Mesenchymal stem cell (in vitro differentiated cells and primary cell): Measurements from ENCODE around the gene MSRB1.

Source experiments
- DNase-seq: peaks from one replicate; pipeline ENCODE4 v3.0.0-alpha.2; 2013
- H2AFZ ChIP-seq: one replicate; pipeline ENCODE4 v1.6.1; 2013; ENCODE audit warnings: low read depth, mild to moderate bottlenecking, control low read depth, inconsistent platforms, low read length, moderate library complexity
- H2AK5ac ChIP-seq: 2 replicates; pipeline ENCODE4 v1.6.1; 2013; ENCODE audit warnings: low read length, moderate library complexity, mild to moderate bottlenecking, inconsistent platforms; ENCODE audit not compliant: severe bottlenecking
- H2BK120ac ChIP-seq: one replicate; pipeline ENCODE4 v1.6.1; 2013; ENCODE audit warnings: low read depth, mild to moderate bottlenecking, inconsistent platforms, low read length, moderate library complexity
- H2BK12ac ChIP-seq, 2 experiments: one replicate each; pipeline ENCODE4 v1.6.1; 2013; ENCODE audit warnings: inconsistent platforms in 2 of 2, low read length in 2 of 2, mild to moderate bottlenecking in 2 of 2, moderate library complexity in 2 of 2, control low read depth in 1 of 2
- H2BK15ac ChIP-seq: one replicate; pipeline ENCODE4 v1.6.1; 2013; ENCODE audit warnings: mild to moderate bottlenecking, low read depth, inconsistent platforms; ENCODE audit not compliant: poor library complexity, severe bottlenecking
- H2BK5ac ChIP-seq: 2 replicates; pipeline ENCODE4 v1.6.1; 2013; ENCODE audit warnings: low read depth, mild to moderate bottlenecking, low read length, control low read depth, inconsistent platforms; ENCODE audit not compliant: poor library complexity, severe bottlenecking
- H3K14ac ChIP-seq, 2 experiments: one replicate each; pipeline ENCODE4 v1.6.1; 2013; ENCODE audit warnings: inconsistent platforms in 2 of 2, low read length in 2 of 2, control low read depth in 1 of 2, mild to moderate bottlenecking in 1 of 2, moderate library complexity in 1 of 2
- H3K18ac ChIP-seq, 2 experiments: one replicate each; pipeline ENCODE4 v1.6.1; 2013; ENCODE audit warnings: inconsistent platforms in 2 of 2, low read length in 2 of 2, control low read depth in 1 of 2, low read depth in 1 of 2, mild to moderate bottlenecking in 1 of 2
- H3K23ac ChIP-seq, 2 experiments: one replicate each; pipeline ENCODE4 v1.6.1; 2013; ENCODE audit warnings: inconsistent platforms in 2 of 2, low read length in 2 of 2, mild to moderate bottlenecking in 2 of 2, moderate library complexity in 2 of 2, control low read depth in 1 of 2
- H3K27ac ChIP-seq: 2 replicates; pipeline ENCODE4 v1.5.1; 2013; ENCODE audit warnings: mild to moderate bottlenecking, moderate library complexity, low read length, control low read depth, inconsistent platforms; ENCODE audit not compliant: poor library complexity, severe bottlenecking
- H3K27me3 ChIP-seq, 2 experiments: 2 replicates each; pipeline versions ENCODE4 v1.6.1 to v1.7.0; 2013; ENCODE audit warnings: low read length in 2 of 2, mild to moderate bottlenecking in 2 of 2, moderate library complexity in 2 of 2, control low read depth in 1 of 2, inconsistent platforms in 1 of 2; ENCODE audit not compliant: control insufficient read depth in 1 of 2, insufficient read depth in 1 of 2
- H3K36me3 ChIP-seq, 2 experiments: 2 replicates each; pipeline versions ENCODE4 v1.6.1 to v1.7.0; 2013; ENCODE audit warnings: low read length in 2 of 2, control low read depth in 1 of 2, inconsistent platforms in 1 of 2, low read depth in 1 of 2, mild to moderate bottlenecking in 1 of 2; ENCODE audit not compliant: insufficient read depth in 2 of 2, control insufficient read depth in 1 of 2
- H3K4ac ChIP-seq, 2 experiments: one replicate each; pipeline ENCODE4 v1.6.1; 2013; ENCODE audit warnings: inconsistent platforms in 2 of 2, low read length in 2 of 2, mild to moderate bottlenecking in 2 of 2, moderate library complexity in 2 of 2, control low read depth in 1 of 2, low read depth in 1 of 2
- H3K4me1 ChIP-seq: 2 replicates; pipeline ENCODE4 v1.6.1; 2013; ENCODE audit warnings: low read depth, low read length, control low read depth; ENCODE audit not compliant: control insufficient read depth, insufficient read depth
- H3K4me2 ChIP-seq: 2 replicates; pipeline ENCODE4 v1.6.1; 2013; ENCODE audit warnings: low read length, mild to moderate bottlenecking, inconsistent platforms; ENCODE audit not compliant: poor library complexity, severe bottlenecking
- H3K4me3 ChIP-seq, 2 experiments: 2 replicates each; pipeline versions ENCODE4 v1.5.1 to v1.7.0; 2013; ENCODE audit warnings: low read length in 2 of 2, mild to moderate bottlenecking in 2 of 2, control low read depth in 1 of 2, low read depth in 1 of 2; ENCODE audit not compliant: insufficient read depth in 1 of 2
- H3K79me1 ChIP-seq: replicated peaks from 2 replicates; pipeline ENCODE4 v1.6.1; 2013; ENCODE audit warnings: mild to moderate bottlenecking, control low read depth, low read length, inconsistent platforms; ENCODE audit not compliant: poor library complexity, severe bottlenecking
- H3K9ac ChIP-seq: 2 replicates; pipeline ENCODE4 v1.7.0; 2013; ENCODE audit warnings: mild to moderate bottlenecking, low read length, moderate library complexity
- H3K9me3 ChIP-seq: 2 replicates; pipeline ENCODE4 v1.7.0; 2013; ENCODE audit warnings: mild to moderate bottlenecking, low read length; ENCODE audit not compliant: control insufficient read depth
- H4K8ac ChIP-seq: one replicate; pipeline ENCODE4 v1.6.1; 2013; ENCODE audit warnings: inconsistent platforms, mild to moderate bottlenecking, low read length, moderate library complexity
- H4K91ac ChIP-seq: one replicate; pipeline ENCODE4 v1.6.1; 2013; ENCODE audit warnings: mild to moderate bottlenecking, low read length, inconsistent platforms
- WGBS: methylation state at CpG from one replicate; pipeline ENCODE4 v1.1.7; 2013; ENCODE audit warnings: mixed read lengths; 5-methylcytosine and 5-hydroxymethylcytosine counted together

MSRB1 gene

GRCh38 chr16:1914084-1914608, 28.9 kb downstream of the MSRB1 start:
- Histone ChIP-seq H2BK15ac (no peak overlapping the region), H3K36me3 (peaks cover 0 to 5% of the 10 kb centered on the region in 2 experiments), H3K27me3 (peaks cover 51 to 65% of the 10 kb centered on the region in 2 experiments), H3K9me3 (no peaks in the 10 kb centered on the region), H2BK120ac (no peak overlapping the region), H3K27ac (no peak overlapping the region), H3K4me1 (peaks cover 14% of the 10 kb centered on the region), H4K8ac (no peak overlapping the region), H2BK12ac (no peak overlapping the region), H3K14ac (no peak overlapping the region), H3K4me3 (no peak overlapping the region), H3K23ac (no peak overlapping the region), H3K4me2 (no peak overlapping the region), H4K91ac (no peak overlapping the region), H2BK5ac (no peak overlapping the region), H3K79me1 (no peaks in the 10 kb centered on the region), H3K9ac (no peak overlapping the region), H3K4ac (no peak overlapping the region), H2AK5ac (no peak overlapping the region), H2AFZ (no peak overlapping the region), H3K18ac (no peak overlapping the region)
- WGBS: 64% methylated on average over 15 of the region's 15 CpGs
- no peak for DNase-seq

GRCh38 chr16:1913327-1914083, 29.5 kb downstream of the MSRB1 start:
- H3K27ac ChIP-seq: no peak overlapping the region
- peaks cover 47 to 65% of the 10 kb centered on the region in 2 experiments for H3K27me3 ChIP-seq
- 71% methylated on average over 15 of the region's 21 CpGs for WGBS
- no peak overlapping the region for H2AK5ac ChIP-seq
- H4K8ac ChIP-seq: no peak overlapping the region
- H2BK5ac ChIP-seq: no peak overlapping the region
- no peaks in the 10 kb centered on the region for H3K9me3 ChIP-seq
- peaks cover 10% of the 10 kb centered on the region for H3K4me1 ChIP-seq
- no peak overlapping the region for H3K4ac ChIP-seq
- peaks cover 0 to 5% of the 10 kb centered on the region in 2 experiments for H3K36me3 ChIP-seq
- H3K18ac ChIP-seq: no peak overlapping the region
- H2BK12ac ChIP-seq: no peak overlapping the region
- no peak overlapping the region for H2AFZ ChIP-seq
- H3K14ac ChIP-seq: no peak overlapping the region
- H2BK120ac ChIP-seq: no peak overlapping the region
- H2BK15ac ChIP-seq: no peak overlapping the region
- H3K4me2 ChIP-seq: no peak overlapping the region
- no peak overlapping the region for H3K9ac ChIP-seq
- no peak overlapping the region for H3K4me3 ChIP-seq
- no peak overlapping the region for H3K23ac ChIP-seq
- DNase-seq: no peak
- H4K91ac ChIP-seq: no peak overlapping the region
- no peaks in the 10 kb centered on the region for H3K79me1 ChIP-seq

- DNase-seq: no peak
- Histone ChIP-seq H3K36me3 (peaks cover 0 to 5% of the 10 kb centered on the region in 2 experiments), H3K79me1 (no peaks in the 10 kb centered on the region), H3K4ac (no peak overlapping the region), H4K8ac (no peak overlapping the region), H2BK15ac (no peak overlapping the region), H3K23ac (no peak overlapping the region), H3K9me3 (no peaks in the 10 kb centered on the region), H2BK120ac (no peak overlapping the region), H3K27me3 (peaks cover 54 to 68% of the 10 kb centered on the region in 2 experiments), H3K18ac (no peak overlapping the region), H2BK12ac (no peak overlapping the region), H4K91ac (no peak overlapping the region), H3K27ac (no peak overlapping the region), H3K9ac (no peak overlapping the region), H3K14ac (no peak overlapping the region), H2AK5ac (no peak overlapping the region), H2AFZ (no peak overlapping the region), H3K4me2 (no peak overlapping the region), H2BK5ac (no peak overlapping the region), H3K4me3 (no peak overlapping the region), H3K4me1 (peaks cover 5% of the 10 kb centered on the region)
- WGBS: 95% methylated on average over 17 of the region's 17 CpGs
Measured at GRCh38 chr16:1912215-1912543, 30.8 kb downstream of the MSRB1 start.

GRCh38 chr16:1911467-1912214, 31.4 kb downstream of the MSRB1 start:
- no peak overlapping the region for H4K8ac ChIP-seq
- no peak overlapping the region for H3K27ac ChIP-seq
- H3K18ac ChIP-seq: no peak overlapping the region
- peaks cover 5% of the 10 kb centered on the region for H3K4me1 ChIP-seq
- H3K27me3 ChIP-seq: peaks cover 54 to 68% of the 10 kb centered on the region in 2 experiments
- H3K4me2 ChIP-seq: no peak overlapping the region
- no peak overlapping the region for H2BK12ac ChIP-seq
- no peak overlapping the region for H3K4me3 ChIP-seq
- H3K4ac ChIP-seq: no peak overlapping the region
- no peak overlapping the region for H2BK120ac ChIP-seq
- no peak overlapping the region for H2BK5ac ChIP-seq
- H2BK15ac ChIP-seq: no peak overlapping the region
- no peak overlapping the region for H2AK5ac ChIP-seq
- H3K23ac ChIP-seq: no peak overlapping the region
- H4K91ac ChIP-seq: no peak overlapping the region
- H3K79me1 ChIP-seq: no peaks in the 10 kb centered on the region
- H3K36me3 ChIP-seq: peaks cover 0 to 5% of the 10 kb centered on the region in 2 experiments
- 91% methylated on average over 59 of the region's 59 CpGs for WGBS
- no peaks in the 10 kb centered on the region for H3K9me3 ChIP-seq
- DNase-seq: no peak
- no peak overlapping the region for H3K9ac ChIP-seq
- no peak overlapping the region for H3K14ac ChIP-seq
- H2AFZ ChIP-seq: no peak overlapping the region
